Measurements from ENCODE around the gene AADAC.

DNA sequence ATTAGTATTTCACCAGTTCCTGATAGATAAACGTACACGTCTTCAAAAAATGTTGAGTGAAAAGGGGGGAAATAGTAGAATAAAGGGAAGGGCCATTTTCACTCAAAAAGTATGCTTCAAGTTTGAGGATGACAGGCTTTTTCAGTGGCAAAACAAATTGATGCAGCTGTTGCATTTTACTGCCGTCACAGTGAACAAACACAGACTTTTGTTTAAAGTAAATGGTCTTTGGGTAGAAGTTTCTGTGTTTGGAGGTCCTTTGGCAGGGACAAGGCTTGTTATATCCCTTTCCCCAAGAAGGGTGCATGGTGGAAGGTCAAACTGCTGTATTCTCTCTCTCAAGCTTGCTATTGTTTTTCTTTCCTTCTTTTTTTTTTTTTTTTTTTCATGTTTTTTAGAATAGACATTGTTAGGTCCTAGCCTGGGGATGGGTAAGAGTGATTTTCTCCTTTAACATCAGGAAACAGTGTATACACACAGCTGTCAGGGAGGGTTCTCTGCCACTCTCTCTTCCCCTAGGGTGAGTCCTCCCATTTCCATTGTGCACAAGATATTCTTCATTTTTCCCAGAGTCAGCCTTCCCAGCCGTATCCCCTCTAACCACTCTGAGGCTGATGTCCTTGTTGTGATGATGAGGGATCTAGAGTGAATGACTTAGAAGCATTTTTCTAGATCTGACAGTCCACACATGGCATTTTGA is 52.9 kb downstream of the AADAC start:
- TF ChIP-seq GATA2 (IDR thresholded peaks at IDR 0.05; ENCODE audit: low read depth, low read length) (no peak), GATA3 (IDR thresholded peaks at IDR 0.05; ENCODE audit: low read depth, low read length) (no peak)
